K562 (cell line): ENCODE data around the gene HHATL.

Source experiments
- CTCF ChIP-seq, 3 experiments: IDR thresholded peaks in 2 of 3; conservative IDR thresholded peaks in 1 of 3; 2 replicates each; pipeline ENCODE4 v1.5.1; 2011 to 2012; ENCODE audit warnings: low read length in 3 of 3, mild to moderate bottlenecking in 3 of 3, control low read depth in 2 of 3, improper control_type of control experiment in 1 of 3, inconsistent platforms in 1 of 3, low read depth in 1 of 3, mixed read lengths in 1 of 3, moderate library complexity in 1 of 3; ENCODE audit not compliant: insufficient read depth in 2 of 3
- JUND ChIP-seq, 2 experiments: IDR thresholded peaks; 2 replicates in 1 of 2; 3 replicates in 1 of 2; pipeline ENCODE4 v1.6.1; 2011; ENCODE audit warnings: borderline replicate concordance in 2 of 2, low read depth in 2 of 2, low read length in 2 of 2, improper control_type of control experiment in 1 of 2, missing biosample characterization in 1 of 2, missing genetic modification characterization in 1 of 2, missing genetic modification reagents in 1 of 2
- MXI1 ChIP-seq: IDR thresholded peaks from 2 replicates; pipeline ENCODE4 v1.6.1; 2011; ENCODE audit warnings: low read depth, mild to moderate bottlenecking, improper control_type of control experiment, low read length
- RNF2 ChIP-seq: sonication (generic); IDR thresholded peaks from 2 replicates; pipeline ENCODE4 v1.6.1; 2016
- SMAD1 ChIP-seq: fragments of 150-350 bp; IDR thresholded peaks from 2 replicates; pipeline ENCODE4 v1.6.1; 2014; ENCODE audit warnings: low read length, low read depth; ENCODE audit not compliant: partially characterized antibody
- SREBF2 ChIP-seq: sonication (generic); formaldehyde crosslinking; IDR thresholded peaks from 2 replicates; pipeline ENCODE4 v1.4.0; 2020; ENCODE audit warnings: mild to moderate bottlenecking, missing genetic modification reagents
- ZNF551 ChIP-seq: fragments of 250-450 bp; sonication (Bioruptor Pico); IDR thresholded peaks from 2 replicates; pipeline ENCODE4 v1.5.0; 2021; ENCODE audit warnings: mild to moderate bottlenecking, moderate library complexity
- TF ChIP-seq, protein P1 (sequence below): fragments of 250-450 bp; sonication (Bioruptor Pico); IDR thresholded peaks from 2 replicates; pipeline ENCODE4 v1.9.0; 2021; ENCODE audit warnings: mild to moderate bottlenecking, inconsistent platforms

DNA sequence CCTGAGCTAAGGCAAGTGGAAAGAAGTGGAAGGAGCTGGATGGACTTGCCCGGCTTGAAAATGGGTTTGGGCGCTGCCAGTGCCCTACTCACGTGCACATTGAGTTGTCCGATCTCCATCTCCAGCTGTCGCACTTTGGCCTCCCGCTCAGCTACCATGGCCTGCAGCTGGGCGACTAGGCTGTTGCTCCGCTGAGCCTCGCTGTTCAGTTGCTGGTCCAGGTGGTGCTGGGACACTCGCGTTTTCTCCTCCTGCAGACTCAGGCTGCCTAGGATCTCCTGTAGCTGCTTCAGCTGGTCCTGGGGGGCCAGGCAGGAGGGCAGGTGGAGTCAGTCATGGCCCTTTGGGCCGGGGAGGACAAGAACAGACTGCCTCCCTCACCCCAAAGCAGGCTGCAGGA is 33.0 kb upstream of the HHATL start:
- no peak for TF ChIP-seq SREBF2 (CRISPR knock-in tag)
- no peak for TF ChIP-seq SMAD1
- TF ChIP-seq RNF2: no peak
- TF ChIP-seq JUND (IDR thresholded peaks at IDR 0.05; ENCODE audit: borderline replicate concordance, low read depth, low read length): no peak
- TF ChIP-seq JUND (tag; IDR thresholded peaks at IDR 0.05; ENCODE audit: borderline replicate concordance, low read depth, low read length): no peak
- no peak for TF ChIP-seq MXI1
- no peak for TF ChIP-seq CTCF (IDR thresholded peaks at IDR 0.05 in 2 of 3, conservative IDR thresholded peaks at IDR 0.05 in 1 of 3; ENCODE audit: insufficient read depth in 2 of 3, low read depth in 1 of 3, low read length in 3 of 3)
- no peak for TF ChIP-seq ZNF551 (CRISPR knock-in tag)
- TF ChIP-seq, protein P1, sequence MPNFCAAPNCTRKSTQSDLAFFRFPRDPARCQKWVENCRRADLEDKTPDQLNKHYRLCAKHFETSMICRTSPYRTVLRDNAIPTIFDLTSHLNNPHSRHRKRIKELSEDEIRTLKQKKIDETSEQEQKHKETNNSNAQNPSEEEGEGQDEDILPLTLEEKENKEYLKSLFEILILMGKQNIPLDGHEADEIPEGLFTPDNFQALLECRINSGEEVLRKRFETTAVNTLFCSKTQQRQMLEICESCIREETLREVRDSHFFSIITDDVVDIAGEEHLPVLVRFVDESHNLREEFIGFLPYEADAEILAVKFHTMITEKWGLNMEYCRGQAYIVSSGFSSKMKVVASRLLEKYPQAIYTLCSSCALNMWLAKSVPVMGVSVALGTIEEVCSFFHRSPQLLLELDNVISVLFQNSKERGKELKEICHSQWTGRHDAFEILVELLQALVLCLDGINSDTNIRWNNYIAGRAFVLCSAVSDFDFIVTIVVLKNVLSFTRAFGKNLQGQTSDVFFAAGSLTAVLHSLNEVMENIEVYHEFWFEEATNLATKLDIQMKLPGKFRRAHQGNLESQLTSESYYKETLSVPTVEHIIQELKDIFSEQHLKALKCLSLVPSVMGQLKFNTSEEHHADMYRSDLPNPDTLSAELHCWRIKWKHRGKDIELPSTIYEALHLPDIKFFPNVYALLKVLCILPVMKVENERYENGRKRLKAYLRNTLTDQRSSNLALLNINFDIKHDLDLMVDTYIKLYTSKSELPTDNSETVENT (CRISPR knock-in tag): no peak
